GM12874 (cell line): ENCODE data around the gene CHST14.

ENCODE experiments used
- TF ChIP-seq, protein P1 (sequence below): IDR thresholded peaks from 2 replicates; pipeline ENCODE4 v1.5.1; 2011; ENCODE audit warnings: low read depth, mild to moderate bottlenecking, control low read depth, low read length, moderate library complexity; ENCODE audit not compliant: insufficient read depth

Gene CHST14

DNA sequence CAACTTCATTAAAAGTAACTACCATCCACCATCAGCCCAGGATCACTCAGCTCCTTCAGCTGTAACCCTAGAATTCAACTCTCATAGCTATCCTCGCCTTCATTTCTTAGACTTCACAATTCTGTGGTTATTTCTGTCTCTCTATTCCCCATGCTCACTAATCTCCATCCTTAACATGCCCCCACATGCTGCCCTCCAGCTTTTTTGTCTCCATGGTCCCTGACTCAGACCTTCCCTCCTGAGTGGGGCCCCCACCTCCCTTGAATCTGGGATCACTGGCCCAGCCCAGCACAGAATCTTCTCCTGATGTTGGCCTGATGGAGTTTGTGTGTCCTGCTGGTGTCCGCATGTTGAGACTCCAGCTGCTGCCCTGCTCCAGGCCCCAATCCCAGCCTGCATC is 41.7 kb downstream of the CHST14 start:
- TF ChIP-seq, protein P1, sequence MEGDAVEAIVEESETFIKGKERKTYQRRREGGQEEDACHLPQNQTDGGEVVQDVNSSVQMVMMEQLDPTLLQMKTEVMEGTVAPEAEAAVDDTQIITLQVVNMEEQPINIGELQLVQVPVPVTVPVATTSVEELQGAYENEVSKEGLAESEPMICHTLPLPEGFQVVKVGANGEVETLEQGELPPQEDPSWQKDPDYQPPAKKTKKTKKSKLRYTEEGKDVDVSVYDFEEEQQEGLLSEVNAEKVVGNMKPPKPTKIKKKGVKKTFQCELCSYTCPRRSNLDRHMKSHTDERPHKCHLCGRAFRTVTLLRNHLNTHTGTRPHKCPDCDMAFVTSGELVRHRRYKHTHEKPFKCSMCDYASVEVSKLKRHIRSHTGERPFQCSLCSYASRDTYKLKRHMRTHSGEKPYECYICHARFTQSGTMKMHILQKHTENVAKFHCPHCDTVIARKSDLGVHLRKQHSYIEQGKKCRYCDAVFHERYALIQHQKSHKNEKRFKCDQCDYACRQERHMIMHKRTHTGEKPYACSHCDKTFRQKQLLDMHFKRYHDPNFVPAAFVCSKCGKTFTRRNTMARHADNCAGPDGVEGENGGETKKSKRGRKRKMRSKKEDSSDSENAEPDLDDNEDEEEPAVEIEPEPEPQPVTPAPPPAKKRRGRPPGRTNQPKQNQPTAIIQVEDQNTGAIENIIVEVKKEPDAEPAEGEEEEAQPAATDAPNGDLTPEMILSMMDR, result no peak

DNA sequence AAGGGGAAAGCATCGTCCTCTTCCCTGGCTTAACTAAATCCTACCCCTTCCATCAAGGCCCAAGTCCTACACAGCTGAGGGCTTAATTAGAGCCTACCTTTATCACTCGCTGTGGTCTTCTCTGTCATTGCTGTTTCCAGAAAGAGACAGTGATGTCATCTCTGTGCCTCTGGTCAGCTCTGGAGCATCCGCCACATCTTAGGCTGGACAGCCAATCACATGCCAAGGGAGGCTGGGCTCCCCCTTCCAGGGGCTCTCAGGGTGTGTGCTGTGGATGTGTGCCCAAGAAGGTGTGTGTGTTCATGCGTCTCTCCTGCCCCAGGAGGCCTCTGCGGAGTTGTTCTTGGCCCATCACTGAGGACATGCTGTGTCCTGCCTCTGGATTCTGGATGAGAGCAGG is 42.8 kb downstream of the CHST14 start:
- TF ChIP-seq, protein P1, result no peak

DNA sequence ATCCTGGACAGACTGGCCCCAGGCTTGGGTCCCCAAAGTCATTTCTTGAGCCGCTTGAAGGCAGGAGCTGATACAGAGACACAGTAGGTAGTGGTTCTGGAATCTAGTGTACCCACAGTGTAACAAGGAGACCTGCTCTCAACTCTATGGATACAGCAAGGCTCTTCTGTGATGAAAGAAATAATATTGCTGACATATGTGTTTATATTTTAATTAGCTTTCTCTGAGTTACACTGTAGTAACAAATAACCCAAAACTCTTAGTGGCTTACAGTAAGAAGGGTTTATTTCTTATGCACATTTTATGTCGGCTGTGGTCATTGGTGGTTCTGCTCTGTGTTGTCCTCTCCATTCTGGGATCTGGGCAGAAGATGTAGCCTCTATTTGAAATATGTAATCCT is 45.5 kb downstream of the CHST14 start:
- TF ChIP-seq, protein P1, result no peak
